GM13977 (cell line): Measurements from ENCODE around the gene PRICKLE2.

Source experiments
- DNase-seq: peaks from one replicate; pipeline ENCODE4 v3.0.0; 2012; ENCODE audit warnings: low spot score
- CTCF ChIP-seq: IDR thresholded peaks from 2 replicates; pipeline ENCODE4 v1.5.1; 2012; ENCODE audit warnings: mild to moderate bottlenecking, control low read depth; ENCODE audit not compliant: insufficient read depth; ENCODE audit errors: extremely low read depth, missing control alignments
- in situ Hi-C: fragments of 300-500 bp; cut with MboI; formaldehyde crosslinking; loops from one replicate; pipeline ENCODE4 v1.12.0; 2022; ENCODE audit warnings: low sequenced_read_pairs, low pct_unique_long_range_greater_than_20kb, mixed read lengths, inconsistent platforms; ENCODE audit not compliant: unreplicated experiment

The PRICKLE2 gene

GRCh38 chr3:64222501-64223111 is 2.7 kb downstream of the PRICKLE2 start:
- in situ Hi-C loops = no loop called here
- TF ChIP-seq CTCF = no peak
- DNase-seq = no peak

GRCh38 chr3:64221571-64222257 is 3.6 kb downstream of the PRICKLE2 start:
- TF ChIP-seq CTCF = no peak
- DNase-seq = no peak
- in situ Hi-C loops = no loop called here

- in situ Hi-C loops = no loop called here
- no peak for TF ChIP-seq CTCF
- no peak for DNase-seq
Observed at GRCh38 chr3:64220161-64220914, 4.9 kb downstream of the PRICKLE2 start.

- no peak for DNase-seq
Observed at GRCh38 chr3:64218746-64219145, 6.5 kb downstream of the PRICKLE2 start.

GRCh38 chr3:64218329-64218728 is 6.9 kb downstream of the PRICKLE2 start:
- in situ Hi-C loops = no loop called here
- DNase-seq = no peak
- TF ChIP-seq CTCF = no peak

More at GRCh38 chr3:64218746-64219145, 6.5 kb downstream of the PRICKLE2 start:
- in situ Hi-C loops = no loop called here
- TF ChIP-seq CTCF = no peak

GRCh38 chr3:64216274-64217147 is 8.8 kb downstream of the PRICKLE2 start:
- DNase-seq = no peak
- in situ Hi-C loops = no loop called here
- no peak for TF ChIP-seq CTCF
